GM12892 (cell line): ENCODE data around the gene SLIT3.

Experiments used
- POLR2A ChIP-seq: IDR thresholded peaks from 2 replicates; pipeline ENCODE4 v1.6.1; 2011; ENCODE audit warnings: low read depth, low read length, control low read depth
- POLR2AphosphoS5 ChIP-seq: IDR thresholded peaks from 2 replicates; pipeline ENCODE4 v1.6.1; 2011; ENCODE audit warnings: low read depth, low read length, control low read depth

DNA sequence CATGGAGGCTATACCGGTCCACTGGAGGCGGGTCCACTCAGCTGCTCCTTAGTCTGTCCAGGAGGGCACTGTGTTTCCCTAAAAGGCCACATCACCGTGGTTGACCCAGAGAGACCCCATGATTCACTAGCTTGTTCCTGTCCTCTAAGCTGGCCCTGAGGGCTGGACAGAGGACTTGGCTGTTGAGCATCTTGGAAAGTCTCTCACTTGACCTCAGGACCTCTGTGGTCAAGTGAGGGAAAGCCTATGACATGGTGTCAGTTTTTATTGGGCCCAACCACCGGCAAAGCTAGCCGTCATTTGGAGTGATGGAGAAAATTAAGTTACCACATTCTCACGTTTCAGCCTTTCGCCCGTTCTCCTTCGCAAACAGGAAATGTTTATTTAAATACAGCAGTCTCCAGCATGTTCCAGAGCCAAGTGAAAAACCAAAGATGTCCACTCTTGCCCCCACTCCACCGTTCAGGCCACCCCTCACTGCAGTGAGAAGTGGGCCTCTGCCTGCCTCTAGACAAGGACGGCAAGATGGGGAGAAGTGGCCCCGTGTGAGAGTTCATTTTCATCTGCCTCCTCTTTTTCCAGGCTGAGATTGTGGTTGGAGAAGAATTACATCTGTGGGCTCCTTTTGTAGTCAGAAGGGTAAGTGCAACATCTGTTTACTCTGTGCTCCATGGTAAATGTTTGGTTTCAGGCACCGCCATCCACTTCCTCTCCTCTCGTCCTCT lies 4.4 kb downstream of the SLIT3 start:
- TF ChIP-seq POLR2A (no peak), POLR2AphosphoS5 (no peak)
